Endothelial cell of umbilical vein (primary cell): ENCODE data around the gene FGFR1OP2. TPM values are rescaled to one million over a fixed set of nuclear protein-coding genes. Genes with fewer than 3 reads are reported as not detected.

Experiments used
- BruUV-seq: library from RNA; stranded (reverse); fragments of 400-500 nt; replicated peaks from 2 replicates; lab custom pipeline; 2021; lab: Mats Ljungman, UMichigan
- CTCF ChIA-PET: fragments of 300-600, 350-600 bp; sonication (Branson Sonifier 250); formaldehyde crosslinking; loops from one replicate; lab custom pipeline; 2021; ENCODE audit warnings: antibody characterized with exemption, inconsistent platforms; lab: Charles Lee
- POLR2A ChIA-PET: fragments of 300-600, 350-600 bp; sonication (Branson Sonifier 250); formaldehyde crosslinking; loops from one replicate; lab custom pipeline; 2021; ENCODE audit warnings: antibody characterized with exemption, inconsistent platforms; lab: Charles Lee
- DNase-seq: peaks from one replicate; pipeline ENCODE4 v3.0.0-alpha.2; 2011; ENCODE audit warnings: low read depth, low spot score
- FAIRE-seq: peaks from 2 replicates; lab custom pipeline; 2011; peaks lifted over from hg19 to GRCh38; lab: Jason Lieb, UNC
- H2AFZ ChIP-seq: 2 replicates; pipeline ENCODE4 v1.6.0; 2012; ENCODE audit warnings: low read depth, low read length, control low read depth, inconsistent platforms
- H3K27ac ChIP-seq: 2 replicates; pipeline ENCODE4 v1.5.1; 2011; ENCODE audit warnings: low read depth, mild to moderate bottlenecking, control low read depth, low read length, moderate library complexity; ENCODE audit not compliant: insufficient read depth
- H3K27me3 ChIP-seq, 2 experiments: 2 replicates each; pipeline versions ENCODE4 v1.6.0 to v1.6.1; 2011; ENCODE audit warnings: low read length in 2 of 2, mixed read lengths in 1 of 2; ENCODE audit not compliant: control insufficient read depth in 2 of 2, insufficient read depth in 2 of 2
- H3K36me3 ChIP-seq, 2 experiments: 2 replicates in 1 of 2; 3 replicates in 1 of 2; pipeline ENCODE4 v1.5.1; 2011; ENCODE audit warnings: low read length in 2 of 2, mild to moderate bottlenecking in 1 of 2, moderate library complexity in 1 of 2; ENCODE audit not compliant: control insufficient read depth in 2 of 2, insufficient read depth in 2 of 2; ENCODE audit errors: extremely low read depth in 1 of 2
- H3K4me1 ChIP-seq: 3 replicates; pipeline ENCODE4 v1.5.1; 2011; ENCODE audit warnings: mild to moderate bottlenecking, low read length; ENCODE audit not compliant: control insufficient read depth, insufficient read depth; ENCODE audit errors: extremely low read depth
- H3K4me2 ChIP-seq: 2 replicates; pipeline ENCODE4 v1.6.1; 2011; ENCODE audit warnings: low read length, control low read depth, mixed read lengths; ENCODE audit not compliant: insufficient read depth
- H3K4me3 ChIP-seq, 3 experiments: fragments of 200-600 bp in 1 of 3; sonication (generic), shearing (Covaris generic) in 1 of 3; replicated peaks in 1 of 3; 2 replicates each; pipeline ENCODE4 v1.5.1; 2011 to 2016; ENCODE audit warnings: control low read depth in 3 of 3, low read length in 3 of 3, mild to moderate bottlenecking in 2 of 3, inconsistent platforms in 1 of 3, low read depth in 1 of 3, moderate library complexity in 1 of 3; ENCODE audit not compliant: insufficient read depth in 1 of 3
- H3K79me2 ChIP-seq: 2 replicates; pipeline ENCODE4 v1.6.0; 2012; ENCODE audit warnings: low read length, inconsistent platforms; ENCODE audit not compliant: control insufficient read depth, insufficient read depth
- H3K9ac ChIP-seq: replicated peaks from 2 replicates; pipeline ENCODE3; 2011; ENCODE audit warnings: low read length, control low read depth; ENCODE audit not compliant: insufficient read depth; ENCODE audit errors: extremely low read depth
- H3K9me1 ChIP-seq: replicated peaks from 3 replicates; pipeline ENCODE4 v1.6.0; 2011; ENCODE audit warnings: mild to moderate bottlenecking, low read length; ENCODE audit not compliant: control insufficient read depth, insufficient read depth; ENCODE audit errors: extremely low read depth
- H3K9me3 ChIP-seq: replicated peaks from 2 replicates; pipeline ENCODE4 v1.5.1; 2012; ENCODE audit warnings: low read length, inconsistent platforms; ENCODE audit not compliant: control insufficient read depth, insufficient read depth
- H4K20me1 ChIP-seq: replicated peaks from 2 replicates; pipeline ENCODE3; 2011; ENCODE audit warnings: mild to moderate bottlenecking, low read length; ENCODE audit not compliant: control insufficient read depth, insufficient read depth; ENCODE audit errors: extremely low read depth
- CTCF ChIP-seq, 2 donors: IDR thresholded peaks; 1 replicate in 1 of 2; 2 replicates in 1 of 2; pipeline ENCODE4 v1.5.1; 2011; ENCODE audit warnings: low read length in 2 of 2, mild to moderate bottlenecking in 2 of 2, moderate library complexity in 2 of 2, control low read depth in 1 of 2, inconsistent platforms in 1 of 2, low read depth in 1 of 2; ENCODE audit not compliant: insufficient read depth in 1 of 2; ENCODE audit errors: extremely low read depth in 1 of 2
- EZH2 ChIP-seq: IDR thresholded peaks from 2 replicates; pipeline ENCODE4 v1.6.1; 2012; ENCODE audit warnings: borderline replicate concordance, low read depth, mild to moderate bottlenecking, moderate library complexity, low read length, inconsistent platforms; ENCODE audit not compliant: severe bottlenecking
- FOS ChIP-seq: IDR thresholded peaks from 2 replicates; pipeline ENCODE4 v1.6.1; 2011; ENCODE audit warnings: mild to moderate bottlenecking, low read length, moderate library complexity, borderline replicate concordance; ENCODE audit not compliant: insufficient read depth
- GATA2 ChIP-seq: IDR thresholded peaks from 2 replicates; pipeline ENCODE4 v1.7.0; 2011; ENCODE audit warnings: low read depth, mild to moderate bottlenecking, moderate library complexity, mixed read lengths, low read length; ENCODE audit not compliant: insufficient read length, insufficient read depth
- JUN ChIP-seq: IDR thresholded peaks from 2 replicates; pipeline ENCODE4 v1.6.1; 2011; ENCODE audit warnings: borderline replicate concordance, low read depth; ENCODE audit not compliant: insufficient read length, insufficient read depth
- MAX ChIP-seq: IDR thresholded peaks from 2 replicates; pipeline ENCODE4 v1.6.1; 2011; ENCODE audit not compliant: insufficient read depth, insufficient read length
- MYC ChIP-seq: IDR thresholded peaks from one replicate; pipeline ENCODE4 v1.6.1; 2011; ENCODE audit warnings: mild to moderate bottlenecking, low read depth, low read length
- POLR2A ChIP-seq: IDR thresholded peaks from 2 replicates; pipeline ENCODE4 v1.6.1; 2012; ENCODE audit warnings: low read depth, mild to moderate bottlenecking, control low read depth, low read length
- POLR2AphosphoS5 ChIP-seq: IDR thresholded peaks from 2 replicates; pipeline ENCODE4 v1.6.1; 2012; ENCODE audit warnings: low read depth, mild to moderate bottlenecking, control low read depth, low read length, moderate library complexity; ENCODE audit not compliant: insufficient read depth
- dilution Hi-C: fragments of 300-500 bp; cut with MboI; formaldehyde crosslinking; loops from one replicate; pipeline ENCODE4 v1.15.0; 2019; ENCODE audit warnings: low sequenced_read_pairs; ENCODE audit not compliant: extremely low pct_ligation_motif_present
- intact Hi-C: fragments of 100-400 bp; cut with micrococcal nuclease; formaldehyde crosslinking; loops from one replicate; pipeline ENCODE4 v1.10.0; 2022
- polyA plus RNA-seq, 4 experiments: library from polyadenylated mRNA; depleted of rRNA in 3 of 4; stranded (reverse) in 3 of 4; unstranded in 1 of 4; fragments of >200 nt; gene quantifications; 2 replicates each; pipeline versions ENCODE4 v1.2.1 to v1.2.3, GENCODE V29; 2011 to 2012; ENCODE audit warnings: missing spikeins in 1 of 4
- total RNA-seq: library from RNA; stranded (reverse); gene quantifications from 2 replicates; pipeline ENCODE4 v1.2.3, GENCODE V29; 2021

FGFR1OP2 gene
- total and polyA plus RNA-seq, 2 donors (not counting 3 experiments of a cell fraction or from before 2014, with no cell fraction given), result 22.7 to 49.3 TPM

- Histone ChIP-seq H3K27me3 (no peaks in the 10 kb centered on the region), H3K4me1 (no peaks in the 10 kb centered on the region), H3K9ac (no peak overlapping the region), H3K4me3 (no peak overlapping the region), H3K4me2 (no peak overlapping the region), H3K9me1 (no peaks in the 10 kb centered on the region), H4K20me1 (no peaks in the 10 kb centered on the region), H3K36me3 (peaks cover 1 to 3% of the 10 kb centered on the region in 2 experiments), H3K79me2 (no peaks in the 10 kb centered on the region), H2AFZ (no peak overlapping the region), H3K27ac (no peak overlapping the region), H3K9me3 (no peaks in the 10 kb centered on the region)
- DNase-seq (no peak), FAIRE-seq (no peak)
- dilution Hi-C loops (no loop called here), intact Hi-C loops (no loop called here)
- TF ChIP-seq EZH2, result no peak
- TF ChIP-seq POLR2AphosphoS5, result no peak
- no peak for TF ChIP-seq CTCF (IDR thresholded peaks at IDR 0.05; ENCODE audit: extremely low read depth in 1 of 2, insufficient read depth in 1 of 2, low read depth in 1 of 2, low read length in 2 of 2)
- TF ChIP-seq MAX, result no peak
- TF ChIP-seq POLR2A, result no peak
- TF ChIP-seq FOS, result no peak
- TF ChIP-seq JUN, result no peak
- TF ChIP-seq GATA2, result no peak
- no peak for TF ChIP-seq MYC
- ChIA-PET POLR2A (interaction anchor here (0.6 kb wide), 1 partner anchor 12 kb away, joined by 3 read pairs; no protein-coding TSS in a partner anchor), CTCF (interaction anchor here (1.0 kb wide), 1 partner anchor 9 kb away, joined by 3 read pairs; no protein-coding TSS in a partner anchor)
- BruUV-seq, result no TSS peak
Measured at GRCh38 chr12:26978801-26979200, 40.5 kb downstream of the FGFR1OP2 start.
